GM21367 (cell line): ENCODE measurements around the gene FRMPD4.

Source experiments
- ATAC-seq: cut with Tn5 transposase; IDR thresholded peaks from one replicate; pipeline ENCODE4 v1.9.1; 2021; ENCODE audit not compliant: unreplicated experiment

Gene FRMPD4

GRCh38 chrX:12716574-12716973 is 578.3 kb downstream of the FRMPD4 start:
- ATAC-seq = no peak

GRCh38 chrX:12719837-12720236 is 581.6 kb downstream of the FRMPD4 start:
- ATAC-seq = no peak

GRCh38 chrX:12721042-12721441 is 582.8 kb downstream of the FRMPD4 start:
- no peak for ATAC-seq

GRCh38 chrX:12722314-12722713 is 584.0 kb downstream of the FRMPD4 start:
- ATAC-seq = no peak

GRCh38 chrX:12741416-12741815 is 603.1 kb downstream of the FRMPD4 start:
- no peak for ATAC-seq

- no peak for ATAC-seq
These were observed 609.2 kb downstream of the FRMPD4 start for GRCh38 chrX:12747433-12747832.

- ATAC-seq = no peak
These were observed 613.6 kb downstream of the FRMPD4 start for GRCh38 chrX:12751887-12752286.

- no peak for ATAC-seq
These were observed 615.1 kb downstream of the FRMPD4 start for GRCh38 chrX:12753366-12753765.

- no peak for ATAC-seq
These were observed 620.0 kb downstream of the FRMPD4 start for GRCh38 chrX:12758291-12758690.

GRCh38 chrX:12767856-12768255 is 629.6 kb downstream of the FRMPD4 start:
- ATAC-seq = no peak

- no peak for ATAC-seq
These were observed 630.2 kb downstream of the FRMPD4 start for GRCh38 chrX:12768491-12768890.

GRCh38 chrX:12770440-12770839 is 632.2 kb downstream of the FRMPD4 start:
- ATAC-seq = no peak

GRCh38 chrX:12771445-12772069 is 633.3 kb downstream of the FRMPD4 start:
- ATAC-seq = peak; percentile 91
